ENCODE measurements around the gene TBX6.

The TBX6 gene

DNA sequence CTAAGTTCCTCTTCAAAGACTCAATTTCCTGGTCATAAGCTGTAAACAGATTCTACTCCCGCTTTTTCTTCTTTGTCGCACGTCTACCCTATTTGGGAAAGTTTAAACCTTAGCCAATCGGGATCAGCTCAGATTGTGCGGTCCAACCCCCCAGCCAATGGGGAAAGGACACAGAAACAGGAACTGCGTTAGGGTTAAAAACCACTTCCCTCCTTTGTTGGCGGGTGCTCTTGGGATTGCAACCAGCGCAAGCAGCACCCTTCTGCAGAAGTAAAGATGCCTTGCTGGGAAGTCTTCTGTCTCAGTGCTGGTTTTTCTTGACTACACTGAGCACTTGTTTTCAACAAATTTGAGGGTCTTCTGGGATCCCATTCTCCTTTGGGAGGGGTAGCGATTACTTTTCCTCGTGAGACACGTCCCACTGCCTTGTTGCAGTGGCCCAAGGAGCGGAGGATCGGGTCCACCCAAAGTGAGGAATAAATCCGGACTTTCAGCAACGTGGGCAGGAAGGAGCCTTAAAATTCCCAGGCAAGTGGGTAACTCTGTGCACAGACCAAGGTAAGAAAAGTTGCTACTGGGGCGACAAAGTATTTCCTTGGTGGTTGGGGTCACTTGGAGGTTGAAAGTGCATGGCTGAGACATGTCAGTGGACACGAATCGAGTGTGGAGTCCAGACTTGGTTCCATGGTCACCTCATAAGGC is 5.3 kb upstream of the TBX6 start:
- FAIRE-seq: no peak
- no peak for DNase-seq (ENCODE audit: insufficient read length, low spot score)
- TF ChIP-seq POLR2A (IDR thresholded peaks at IDR 0.05; ENCODE audit: low read depth, low read length): no peak

DNA sequence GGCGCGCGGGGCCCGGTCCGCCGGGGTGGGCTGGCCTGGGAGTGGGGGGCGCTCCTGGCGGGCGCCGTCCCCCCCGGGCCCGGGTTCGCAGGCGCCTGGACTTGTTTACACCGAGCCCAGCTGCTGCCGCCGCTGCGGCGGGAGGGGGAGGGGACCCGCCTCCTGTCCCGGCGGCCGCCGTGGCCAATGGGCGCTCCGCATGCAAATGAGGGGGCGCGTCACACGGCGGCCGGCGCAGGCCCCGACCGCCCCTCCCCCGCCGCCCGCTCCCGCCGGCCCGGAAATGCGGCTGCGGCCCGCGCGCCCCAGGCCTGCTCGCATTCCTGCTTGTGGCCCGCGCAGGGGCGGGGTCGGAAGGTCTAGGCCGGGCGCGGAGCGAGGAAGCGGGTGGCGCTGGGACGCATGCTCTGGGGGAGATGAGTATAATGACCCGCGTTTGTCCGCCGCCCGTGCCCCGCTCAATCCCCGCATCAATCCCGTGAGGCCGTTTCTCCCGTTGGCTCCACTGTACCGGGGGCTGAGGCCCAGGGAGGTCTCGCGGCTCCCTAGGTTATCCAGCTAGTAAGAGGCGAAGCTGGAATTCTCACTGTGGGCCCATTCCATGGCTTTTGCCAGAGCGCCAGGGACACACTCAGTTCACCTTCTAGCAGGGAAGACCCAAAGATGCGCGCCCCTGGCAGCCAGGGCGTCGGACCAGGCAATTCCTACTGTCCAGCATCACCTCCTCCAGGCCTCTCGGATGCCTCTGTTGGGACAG is 4.6 kb upstream of the TBX6 start, which contains the start of gene YPEL3:
YPEL3 (minus strand) TSS at position 109 of the 757 bp plus-strand sequence. CDS start 731 bp downstream, outside the sequence.
- DNase-seq (ENCODE audit: insufficient read length, low spot score) (peak; percentile 82), FAIRE-seq (no peak)
- no peak; the same call in 1 of the 2 replicates for TF ChIP-seq POLR2A (IDR thresholded peaks at IDR 0.05; ENCODE audit: low read depth, low read length)

DNA sequence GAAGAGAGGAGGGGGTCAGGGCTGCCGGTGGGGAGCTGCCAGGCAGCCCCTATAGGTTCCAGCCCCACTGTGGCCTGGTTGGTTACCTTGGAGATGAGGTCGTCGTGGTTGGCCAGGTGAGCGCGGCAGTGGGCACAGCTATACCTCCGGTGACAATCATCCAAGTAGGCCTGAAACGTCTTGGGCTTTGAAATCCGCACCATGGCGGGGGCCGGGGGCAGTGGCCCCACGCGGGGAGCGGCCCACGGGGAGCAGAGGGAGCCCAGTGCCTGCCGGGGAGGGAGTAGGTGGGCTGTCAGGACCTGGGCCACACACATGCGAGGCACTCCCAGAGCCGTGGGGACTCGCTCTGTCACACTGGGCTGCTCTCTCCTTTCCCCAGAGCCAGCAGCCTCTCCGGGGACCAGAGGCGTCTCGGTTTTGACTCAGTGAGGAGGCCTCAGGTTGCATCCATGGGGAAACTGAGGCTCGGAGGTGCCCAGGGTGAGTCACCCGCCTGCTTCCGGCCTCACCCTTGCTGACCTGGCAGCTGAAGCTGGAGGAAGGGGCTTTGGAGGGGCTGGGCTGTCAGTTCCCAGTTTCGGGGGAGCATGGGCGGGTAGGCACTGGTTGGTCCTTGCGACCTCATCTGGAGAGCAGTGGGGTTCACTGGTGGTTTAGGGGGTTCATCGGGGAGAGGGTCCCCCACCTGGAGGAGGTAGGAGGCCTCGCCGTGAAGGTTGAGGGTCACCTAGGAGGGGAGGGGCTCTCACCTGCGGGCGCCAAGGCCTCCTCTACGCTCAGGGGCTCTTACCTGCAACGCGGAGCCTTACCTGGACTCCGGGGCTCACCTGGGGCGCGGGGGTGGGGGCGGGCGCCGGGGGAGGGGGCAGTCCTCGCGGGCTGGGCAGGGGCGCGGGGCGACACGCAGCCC is 3.7 kb upstream of the TBX6 start:
- no peak for TF ChIP-seq POLR2A (IDR thresholded peaks at IDR 0.05; ENCODE audit: low read depth, low read length)
- no peak for DNase-seq (ENCODE audit: insufficient read length, low spot score)
- FAIRE-seq: no peak

DNA sequence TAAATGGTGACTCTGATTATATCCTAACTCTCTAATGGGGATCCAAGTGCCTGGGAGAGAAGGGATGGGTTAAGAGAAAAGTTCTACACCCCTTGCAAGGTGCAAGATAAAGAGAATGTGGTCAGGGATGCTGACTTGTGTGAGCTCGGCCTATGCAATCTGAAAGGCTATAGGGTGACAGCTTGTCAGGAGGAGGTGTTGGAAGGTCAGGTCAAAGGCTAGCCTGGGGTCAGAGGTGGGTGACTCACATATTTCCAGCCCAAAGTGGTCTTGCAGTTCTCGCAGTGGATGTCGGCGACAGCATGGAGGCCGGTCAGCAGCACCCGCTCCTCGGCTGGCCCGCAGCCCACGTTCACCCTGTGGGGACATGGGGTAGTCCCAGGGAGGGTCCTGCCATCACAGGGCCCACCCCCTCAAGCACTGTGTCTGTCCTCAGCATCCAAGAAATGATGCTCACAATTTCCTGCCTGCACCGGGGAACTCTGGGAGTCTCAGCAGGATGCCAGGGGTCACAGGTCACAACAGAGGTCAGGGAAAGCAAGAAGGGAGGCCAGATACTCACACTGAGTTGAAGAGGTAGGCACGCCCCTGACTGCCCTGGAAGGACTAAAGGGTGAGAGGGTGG is 2.9 kb upstream of the TBX6 start:
- TF ChIP-seq POLR2A (IDR thresholded peaks at IDR 0.05; ENCODE audit: low read depth, low read length): no peak
- DNase-seq (ENCODE audit: insufficient read length, low spot score) (no peak), FAIRE-seq (no peak)

DNA sequence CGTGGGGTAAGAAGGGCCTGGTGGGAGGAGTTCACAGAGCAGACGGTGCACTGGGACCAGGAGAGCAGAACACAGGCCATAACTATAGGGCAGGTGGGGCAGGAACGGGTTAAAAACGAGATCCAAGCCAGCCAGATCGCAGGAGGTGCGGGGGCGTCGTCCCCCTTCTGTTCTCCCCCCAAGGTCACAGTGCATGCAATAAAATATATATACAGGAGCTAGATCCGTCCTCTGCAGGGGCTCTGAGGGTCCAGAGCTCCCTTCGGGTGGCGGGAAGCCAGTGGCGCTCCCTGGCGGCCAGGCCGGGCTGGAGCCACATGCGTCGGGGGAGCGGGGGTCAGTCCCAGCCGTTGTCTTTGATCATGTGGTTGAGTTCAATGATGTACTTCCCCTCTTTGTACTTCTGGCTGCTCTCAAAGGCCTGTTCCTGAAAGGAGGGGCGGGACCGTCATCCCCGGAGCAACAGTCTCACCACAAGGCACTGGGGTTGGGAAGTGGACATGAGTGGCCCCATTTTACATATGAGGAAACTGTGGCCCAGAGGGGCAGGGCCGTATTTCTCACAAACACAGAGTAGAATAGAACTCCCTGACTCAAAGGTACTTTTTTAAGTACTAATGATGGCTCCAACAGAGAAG is 768 bp upstream of the TBX6 start:
- no peak for TF ChIP-seq POLR2A (IDR thresholded peaks at IDR 0.05; ENCODE audit: low read depth, low read length)
- FAIRE-seq (no peak), DNase-seq (ENCODE audit: insufficient read length, low spot score) (no peak)

DNA sequence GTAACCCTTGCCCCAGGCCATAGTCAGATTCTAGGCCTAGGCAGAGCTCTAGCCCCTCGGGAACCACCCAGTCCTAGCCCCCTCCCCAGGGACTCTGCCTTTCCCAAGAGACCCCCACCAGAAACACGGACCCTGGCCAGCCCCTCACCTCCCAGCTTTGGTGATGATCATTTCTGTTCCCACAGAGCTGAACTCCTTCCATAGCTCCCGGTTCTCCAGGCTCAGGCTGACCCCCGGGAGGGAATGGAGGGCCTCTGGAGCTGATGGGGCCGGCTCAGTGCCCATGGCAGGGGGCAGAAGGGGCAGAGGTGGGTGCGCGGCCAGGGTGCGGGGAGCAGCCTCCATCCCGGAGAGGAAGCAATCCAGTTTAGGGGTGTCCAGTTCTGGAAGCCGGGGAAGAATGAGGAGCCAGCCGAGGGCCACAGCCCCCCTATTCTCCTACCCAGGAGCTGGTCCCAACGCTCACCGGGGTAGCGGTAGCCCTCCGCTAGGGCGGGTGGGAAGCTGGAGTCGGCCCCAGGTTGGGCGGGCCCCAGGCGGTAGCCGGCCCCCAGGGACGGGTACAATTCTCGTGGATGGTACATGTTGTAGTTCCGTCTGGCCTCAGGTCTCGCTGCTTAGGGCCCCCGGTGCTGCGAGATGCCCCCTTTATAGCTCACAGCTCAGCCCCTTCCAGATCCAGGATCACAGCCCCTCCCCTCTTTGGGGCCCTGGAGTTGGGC is 953 bp downstream of the TBX6 start:
- FAIRE-seq: no peak
- TF ChIP-seq POLR2A (IDR thresholded peaks at IDR 0.05; ENCODE audit: low read depth, low read length): no peak
- DNase-seq (ENCODE audit: insufficient read length, low spot score): no peak

DNA sequence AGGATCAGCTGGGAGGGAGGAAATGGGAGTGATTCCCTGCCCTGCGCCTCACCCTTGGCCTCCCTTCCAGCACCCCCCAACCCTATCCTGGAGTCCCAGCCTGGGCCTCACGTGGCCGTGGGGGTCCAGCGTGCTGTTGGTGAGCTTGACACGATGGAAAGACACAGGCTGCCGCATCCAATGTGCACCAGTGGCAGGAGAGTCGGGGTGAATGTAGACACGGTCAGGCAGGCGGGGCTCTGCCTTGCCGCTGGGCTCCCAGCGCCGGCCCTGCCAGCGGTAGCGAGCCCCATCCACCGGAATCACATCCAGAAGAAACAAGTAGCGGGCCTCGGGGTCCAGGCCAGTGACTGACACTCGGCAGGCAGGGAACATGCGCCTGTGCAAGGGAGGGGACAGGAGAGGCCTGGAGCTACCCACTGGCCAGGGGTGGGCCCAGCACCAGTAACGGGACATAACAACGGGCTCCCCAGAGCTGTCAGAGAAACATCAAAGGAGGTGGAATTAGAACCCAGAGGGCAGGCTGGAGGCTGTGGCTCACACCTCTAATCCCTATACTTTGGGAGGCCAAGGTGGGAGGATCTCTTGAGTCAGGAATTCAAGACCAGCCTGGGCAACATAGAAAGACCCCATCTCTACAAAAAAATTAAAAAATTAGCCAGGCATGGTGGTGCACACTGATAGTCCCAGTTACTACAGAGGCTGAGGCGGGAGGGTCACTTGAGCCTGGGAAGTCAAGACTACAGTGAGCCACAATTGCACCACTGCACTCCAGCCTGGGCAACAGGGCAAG is 2.7 kb downstream of the TBX6 start:
- FAIRE-seq: no peak
- no peak for TF ChIP-seq POLR2A (IDR thresholded peaks at IDR 0.05; ENCODE audit: low read depth, low read length)
- no peak for DNase-seq (ENCODE audit: insufficient read length, low spot score)

DNA sequence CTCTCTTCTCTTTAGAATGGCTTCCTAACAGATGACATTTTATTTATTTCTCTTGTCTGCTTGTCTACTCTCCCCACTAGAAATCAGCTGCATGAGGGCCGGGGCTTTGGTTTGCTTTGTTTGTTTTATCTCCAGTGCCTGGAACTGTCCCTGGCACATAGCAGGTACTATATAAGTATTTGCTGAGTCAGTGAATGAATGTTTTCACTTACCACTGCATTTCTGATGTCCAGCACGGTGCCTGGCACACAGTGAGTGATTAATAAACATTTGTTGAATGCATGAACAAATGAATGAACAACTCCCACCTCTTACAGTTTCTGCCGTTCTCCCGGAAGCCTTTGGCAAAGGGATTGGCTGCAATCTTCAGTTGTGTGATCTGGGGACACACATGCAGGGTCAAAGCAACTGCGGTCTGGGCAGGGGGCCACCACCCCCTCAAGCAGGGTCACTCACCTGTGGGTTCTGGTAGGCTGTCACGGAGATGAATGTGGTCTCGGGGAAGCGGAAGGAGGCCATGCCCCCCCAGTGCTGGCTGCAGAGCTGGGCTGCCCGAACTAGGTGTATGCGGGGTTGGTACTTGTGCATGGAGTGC is 3.4 kb downstream of the TBX6 start:
- no peak for TF ChIP-seq POLR2A (IDR thresholded peaks at IDR 0.05; ENCODE audit: low read depth, low read length)
- FAIRE-seq: no peak
- DNase-seq (ENCODE audit: insufficient read length, low spot score): no peak

DNA sequence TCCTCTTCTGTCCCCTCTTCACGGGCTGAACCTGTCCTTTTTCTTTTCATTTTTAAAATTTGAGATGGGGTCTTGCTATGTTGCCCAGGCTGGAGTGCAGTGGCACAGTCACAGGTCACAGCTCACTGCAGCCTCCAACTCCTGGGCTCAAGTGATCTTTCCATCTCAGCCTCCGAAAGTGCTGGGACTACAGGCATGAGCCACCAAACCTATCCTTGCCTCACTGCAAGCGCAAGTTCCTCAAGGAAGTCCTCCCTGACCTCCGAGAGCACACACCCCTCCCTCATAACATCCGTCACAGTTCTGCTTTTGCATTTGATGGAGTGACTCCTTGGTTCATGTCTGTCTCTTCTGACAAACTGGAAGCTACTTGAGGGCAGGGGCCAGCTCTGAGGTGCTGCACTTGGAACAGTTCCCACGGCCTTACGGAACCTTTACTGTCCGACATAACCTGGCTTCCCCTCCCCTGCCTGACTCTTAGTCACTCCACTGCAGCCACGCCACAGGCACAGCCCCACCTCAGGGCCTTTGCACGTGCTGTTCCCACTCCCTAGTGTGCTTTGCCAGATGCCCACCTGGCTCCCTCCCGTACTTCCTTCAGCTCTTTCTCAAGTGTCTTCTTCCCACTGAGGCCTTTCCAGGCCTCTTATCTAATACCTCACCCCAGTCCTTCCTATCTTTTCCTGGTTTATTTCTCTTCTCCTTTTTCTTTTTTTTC is 4.4 kb downstream of the TBX6 start:
- DNase-seq (ENCODE audit: insufficient read length, low spot score) (no peak), FAIRE-seq (no peak)
- no peak for TF ChIP-seq POLR2A (IDR thresholded peaks at IDR 0.05; ENCODE audit: low read depth, low read length)

DNA sequence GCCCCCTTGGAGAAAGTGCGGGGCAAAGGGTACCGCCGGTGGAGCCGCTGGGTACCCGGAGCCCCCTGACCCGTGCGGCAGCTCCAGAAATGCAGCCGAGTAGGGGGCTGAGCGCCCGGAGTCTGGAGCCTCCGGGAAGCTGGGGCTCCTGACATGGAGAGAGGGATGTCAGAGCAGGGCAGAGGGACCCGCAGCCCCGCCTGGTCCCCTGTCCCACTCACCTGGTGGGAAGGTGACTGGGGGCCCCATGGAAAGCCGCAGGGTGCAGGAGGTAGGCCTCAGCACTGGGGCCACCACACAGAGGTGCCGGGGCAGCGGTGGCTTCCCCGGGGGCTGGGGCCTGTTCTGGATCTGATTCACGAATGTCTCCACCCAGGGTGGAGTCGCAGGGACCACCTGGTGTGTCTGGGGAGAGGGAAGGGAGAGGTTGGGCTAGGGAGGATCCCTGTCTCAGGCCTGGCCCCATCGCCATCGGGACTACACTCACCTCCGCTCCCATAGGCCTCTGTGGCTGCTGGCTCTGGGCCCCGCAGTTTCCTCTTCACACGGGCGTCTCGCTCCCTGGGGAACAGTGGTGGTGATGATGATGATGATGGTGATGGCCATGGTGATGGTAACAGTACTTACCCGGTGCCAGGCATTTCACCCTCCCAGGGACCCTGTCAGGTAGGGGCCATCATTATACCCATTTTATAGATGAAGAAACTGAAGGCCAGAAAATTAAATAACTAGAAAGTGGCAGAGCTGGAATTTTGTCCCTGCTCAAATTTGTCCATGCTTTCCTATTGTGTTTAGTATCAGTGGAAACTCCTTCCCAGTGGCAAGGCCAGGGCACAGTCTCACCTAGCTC is 5.2 kb downstream of the TBX6 start:
- TF ChIP-seq POLR2A (IDR thresholded peaks at IDR 0.05; ENCODE audit: low read depth, low read length): no peak
- no peak for DNase-seq (ENCODE audit: insufficient read length, low spot score)
- FAIRE-seq: no peak

Measured in H54 (cell line).